Embryonic facial prominence (tissue), 1 donor: ENCODE results near the gene PDE4D.
"Not testable (repeated sequence)": the region's sequence is repeated elsewhere in the genome, so short reads cannot be mapped to it uniquely, and the experiment has no call there.

ENCODE experiments used
- DNase-seq: peaks from one replicate; pipeline ENCODE4 v3.0.0-alpha.2; 2016; ENCODE audit errors: extremely low spot score

Gene PDE4D

GRCh38 chr5:59704936-59705335, 188.6 kb downstream of the PDE4D start:
- no peak for DNase-seq

- DNase-seq: no peak
Measured at GRCh38 chr5:59703789-59704188, 189.7 kb downstream of the PDE4D start.

- DNase-seq: no peak
Measured at GRCh38 chr5:59698207-59699178, 195.0 kb downstream of the PDE4D start.

- DNase-seq: no peak
Measured at GRCh38 chr5:59694411-59694810, 199.1 kb downstream of the PDE4D start.

DNA sequence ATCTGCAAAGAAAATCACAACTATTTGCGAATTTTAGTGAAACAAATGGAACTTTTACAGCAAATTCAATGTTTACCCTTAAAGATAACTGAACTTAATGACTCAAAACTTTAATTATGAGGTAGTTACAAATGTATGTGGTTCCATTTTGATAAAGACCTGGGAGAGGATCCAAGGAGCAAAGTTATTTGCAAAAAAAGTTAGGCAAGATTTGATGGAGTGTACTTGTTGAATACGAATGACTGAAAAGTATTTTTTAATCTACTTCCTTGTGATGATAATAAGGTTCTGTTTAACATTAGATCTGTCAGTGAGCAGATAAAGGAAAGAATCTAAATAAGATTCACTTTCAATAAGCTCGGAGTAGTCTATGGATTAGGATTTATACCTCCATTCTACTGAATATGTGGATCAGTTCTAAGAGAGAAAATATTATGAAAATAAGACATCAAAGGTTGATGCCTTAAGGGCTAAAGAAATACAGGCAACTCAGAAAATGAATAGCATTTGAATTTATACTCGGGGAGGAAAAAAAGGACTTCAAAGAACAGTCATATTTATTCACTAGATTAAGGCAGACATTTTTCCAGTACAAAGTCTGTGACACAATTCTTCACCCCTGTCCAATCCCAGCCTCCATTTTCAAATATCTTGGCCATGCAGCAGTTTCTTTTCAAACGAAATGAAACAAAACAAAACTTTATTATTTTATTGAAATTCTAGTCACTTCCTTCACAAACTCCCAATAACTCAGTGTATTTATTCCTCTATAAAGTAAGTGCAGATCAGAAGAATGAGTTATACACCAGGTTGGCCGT, 199.8 kb downstream of the PDE4D start:
- no peak for DNase-seq

- DNase-seq: no peak
Measured at GRCh38 chr5:59685793-59686192, 207.7 kb downstream of the PDE4D start.

- no peak for DNase-seq
Measured at GRCh38 chr5:59685191-59685530, 208.4 kb downstream of the PDE4D start.

GRCh38 chr5:59684388-59685190, 208.9 kb downstream of the PDE4D start:
- no peak for DNase-seq

DNA sequence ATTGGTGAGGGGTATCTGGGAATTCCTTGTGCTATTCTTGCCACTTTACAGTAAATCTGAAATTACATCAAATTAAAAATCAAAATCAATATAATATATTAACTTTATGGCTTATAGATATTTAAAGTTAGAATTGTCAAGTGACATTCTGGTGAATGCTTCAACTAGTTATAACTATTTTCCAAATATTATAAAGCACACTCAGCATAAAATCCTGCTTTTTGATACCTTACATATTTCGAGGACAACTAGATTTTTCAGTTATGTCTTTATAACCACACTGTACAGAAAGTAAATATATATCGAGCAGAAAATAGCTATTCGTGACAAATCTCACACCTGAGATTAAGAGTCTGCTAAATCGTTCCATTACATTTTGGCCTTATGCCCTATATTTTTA, 210.2 kb downstream of the PDE4D start:
- no peak for DNase-seq

DNA sequence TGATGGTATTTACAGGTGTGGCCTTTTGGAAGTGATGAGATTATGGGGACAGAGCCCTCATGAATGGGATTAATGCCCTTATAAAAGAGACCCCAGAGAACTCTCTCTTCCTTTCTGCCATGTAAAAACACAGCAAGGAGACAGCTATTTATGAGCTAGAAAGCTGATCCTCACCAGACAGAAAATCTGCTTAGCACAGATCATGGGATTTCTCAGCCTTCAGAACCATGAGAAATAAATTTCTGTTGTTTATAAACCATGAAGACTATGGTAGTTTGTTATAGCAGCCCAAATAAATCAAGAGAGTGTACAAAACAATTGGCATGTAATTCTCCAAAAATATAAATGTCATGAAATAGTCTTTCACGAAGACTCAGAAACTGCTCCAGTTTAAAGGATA, 211.0 kb downstream of the PDE4D start:
- DNase-seq: no peak

- DNase-seq: no peak
Measured at GRCh38 chr5:59678943-59679342, 214.6 kb downstream of the PDE4D start.

DNA sequence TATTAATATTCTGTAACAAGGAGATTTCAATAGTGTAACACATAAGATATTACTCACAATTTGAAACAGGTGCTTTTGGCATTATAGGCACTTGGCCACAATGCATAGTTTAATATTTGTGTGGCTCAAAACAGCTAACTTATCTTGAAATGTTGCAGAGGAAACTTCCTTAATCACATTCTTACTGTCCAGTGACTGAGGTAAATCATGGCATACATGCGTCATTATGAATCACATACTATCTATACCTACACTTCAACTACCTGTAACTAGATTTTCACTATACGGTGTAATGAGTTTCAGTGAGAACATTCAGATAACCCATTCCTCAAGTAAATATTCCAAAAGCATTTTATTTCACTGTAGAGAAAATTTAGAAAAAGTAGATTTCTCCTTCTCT, 218.8 kb downstream of the PDE4D start:
- no peak for DNase-seq

DNA sequence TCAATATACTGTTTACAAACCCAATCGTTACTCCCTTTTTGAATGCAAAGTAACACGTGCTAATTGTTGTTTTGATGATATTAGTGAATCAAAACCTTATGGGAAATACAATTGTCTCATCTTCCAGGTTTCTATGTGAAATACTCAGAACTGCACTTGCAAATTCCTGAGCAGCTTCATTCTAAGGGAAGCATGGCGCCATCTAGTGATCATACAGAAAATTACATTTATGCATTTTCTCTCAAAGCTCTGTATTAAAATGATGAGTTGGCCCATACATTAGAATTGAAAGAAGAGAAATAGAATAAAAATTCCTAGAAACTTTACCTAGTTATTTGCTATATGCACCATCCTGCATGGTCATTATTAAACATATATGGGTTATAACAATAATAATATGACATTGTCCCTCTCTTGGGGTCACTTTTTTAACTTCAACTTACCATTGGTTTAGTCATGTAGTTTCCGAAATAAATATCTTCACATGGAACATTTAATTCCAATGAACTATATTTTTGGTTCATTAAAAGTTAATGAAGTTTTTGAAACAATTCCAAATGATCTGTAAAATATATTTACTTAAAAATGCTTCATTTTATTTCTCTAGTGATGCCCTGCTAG, 220.0 kb downstream of the PDE4D start:
- peak; percentile 68 for DNase-seq

DNA sequence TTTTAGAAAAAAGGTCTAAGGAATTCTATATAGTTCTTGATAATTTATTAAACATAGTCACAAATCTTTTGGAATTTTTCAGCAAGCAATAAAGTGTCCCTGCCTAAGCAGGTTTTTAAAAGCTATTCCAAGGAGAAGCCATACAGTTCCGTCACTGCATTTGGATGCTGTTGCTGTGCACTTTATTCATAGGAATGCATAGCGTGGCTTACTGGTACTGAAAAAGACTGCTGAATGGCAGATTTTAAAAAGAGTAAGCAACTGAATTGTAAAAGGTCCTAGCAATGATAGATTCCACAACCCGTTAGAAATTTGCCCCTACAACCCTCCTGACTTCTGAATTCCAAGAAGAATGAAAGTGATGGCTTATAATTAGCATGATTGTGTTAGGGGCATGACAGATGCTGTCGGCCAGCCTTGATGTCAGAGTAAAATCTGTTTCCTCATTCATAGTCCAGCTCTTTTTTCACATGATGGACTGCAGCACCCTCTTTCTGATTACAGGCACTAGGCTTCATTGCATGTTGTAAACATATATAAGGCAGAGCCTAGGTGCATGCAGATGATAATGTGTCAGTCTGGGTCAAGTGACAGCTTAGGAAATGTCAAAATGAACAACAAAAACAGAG, 227.0 kb downstream of the PDE4D start:
- no peak for DNase-seq

DNA sequence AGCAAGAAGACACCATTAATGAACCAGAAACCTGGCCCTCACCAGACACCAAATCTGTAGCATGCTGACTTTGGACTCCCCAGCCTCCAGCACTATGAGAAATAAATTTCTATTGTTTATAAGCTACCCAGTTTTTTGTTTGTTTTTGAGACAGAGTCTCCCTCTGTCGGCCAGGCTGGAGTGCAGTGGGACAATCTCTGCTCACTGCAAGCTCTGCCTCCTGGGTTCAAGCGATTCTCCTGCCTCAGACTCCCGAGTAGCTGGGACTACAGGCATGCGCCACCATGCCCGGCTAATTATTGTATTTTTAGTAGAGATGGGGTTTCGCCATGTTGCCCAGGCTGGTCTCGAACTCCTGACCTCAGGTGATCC, 227.7 kb downstream of the PDE4D start:
- DNase-seq: not testable (repeated sequence)

GRCh38 chr5:59665086-59665831, 228.3 kb downstream of the PDE4D start:
- no peak for DNase-seq

DNA sequence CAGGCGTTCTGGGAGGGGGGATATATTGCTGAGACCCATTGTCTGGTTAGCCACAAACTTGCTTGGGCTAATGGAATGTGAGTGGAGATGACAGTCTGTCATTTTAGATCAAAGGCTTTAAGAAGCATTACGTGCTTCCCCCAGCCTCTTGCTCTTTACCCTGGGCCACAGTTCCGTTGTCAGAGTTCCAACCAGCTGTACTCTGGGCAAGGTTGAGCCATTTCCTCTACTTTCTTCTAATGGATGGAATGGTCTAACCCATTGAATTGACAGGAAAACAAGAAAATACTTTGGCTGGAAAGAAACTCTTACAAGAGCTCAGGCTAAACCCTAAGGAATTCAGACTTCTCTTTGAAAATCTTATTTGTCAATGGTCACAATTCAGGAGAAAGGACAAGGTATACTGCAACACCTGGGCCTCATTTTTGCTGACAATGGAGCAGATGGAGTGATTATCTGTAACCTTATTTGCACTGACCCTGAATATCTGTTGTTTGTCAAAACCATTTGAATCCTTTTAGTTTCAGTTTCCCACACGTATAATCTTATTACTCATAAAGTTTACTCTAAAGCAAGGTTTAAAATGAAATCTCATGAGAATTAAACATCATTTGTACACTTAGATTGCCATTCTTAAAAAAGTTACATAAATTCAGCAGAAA, 231.4 kb downstream of the PDE4D start:
- DNase-seq: no peak

GRCh38 chr5:59661311-59661710, 232.2 kb downstream of the PDE4D start:
- DNase-seq: no peak

- no peak for DNase-seq
Measured at GRCh38 chr5:59660737-59661136, 232.8 kb downstream of the PDE4D start.
